ENCODE results near the gene SNCG. TPM values are rescaled to one million over a fixed set of nuclear protein-coding genes. Genes with fewer than 3 reads are reported as not detected.
"Not testable (repeated sequence)": the region's sequence is repeated elsewhere in the genome, so short reads cannot be mapped to it uniquely, and the experiment has no call there.

SNCG gene
- total RNA-seq, 1 experiment from 2014 or later: 5.5 TPM

- no peaks in the 10 kb centered on the region for H4K20me1 ChIP-seq (ENCODE audit: control insufficient read depth, insufficient read depth, insufficient read length)
- no peaks in the 10 kb centered on the region for H3K9me3 Mint-ChIP-seq
- no CpG with 5 or more reads among the region's 2 CpGs for WGBS (ENCODE audit: extremely low coverage, insufficient read length, low lambda C conversion rate)
- H3K23me2 ChIP-seq (ENCODE audit: insufficient read length, low read depth, low read length, poor library complexity, severe bottlenecking): no peaks in the 10 kb centered on the region
- no peaks in the 10 kb centered on the region for H3K79me1 ChIP-seq (ENCODE audit: insufficient read depth, low read depth, low read length, poor library complexity, severe bottlenecking)
- no peak overlapping the region for H3K4me2 ChIP-seq (ENCODE audit: insufficient read depth, insufficient read length, low read length)
- no peak overlapping the region for H3K18ac ChIP-seq (ENCODE audit: insufficient read length, low read depth, low read length)
- no peak overlapping the region for H2BK120ac ChIP-seq (ENCODE audit: low read depth, low read length, poor library complexity, severe bottlenecking)
- H3K4me1 ChIP-seq (ENCODE audit: insufficient read depth, low read length): no peaks in the 10 kb centered on the region
- no peak overlapping the region for H3K9ac ChIP-seq (ENCODE audit: extremely low read depth, insufficient read length, low read length)
- no peak overlapping the region for H3K23ac ChIP-seq (ENCODE audit: insufficient read length, low read depth, low read length)
- no peaks in the 10 kb centered on the region for H3K27me3 ChIP-seq (ENCODE audit: insufficient read depth, low read length)
- no peak overlapping the region for H3K56ac ChIP-seq (ENCODE audit: insufficient read length, low read depth, low read length)
- H3K79me2 ChIP-seq (ENCODE audit: insufficient read depth, low read length): no peaks in the 10 kb centered on the region
- H2BK5ac ChIP-seq (ENCODE audit: insufficient read length, low read length): no peak overlapping the region
- no peak overlapping the region for H3T11ph ChIP-seq (ENCODE audit: low read length)
- H4K8ac ChIP-seq (replicated peaks; ENCODE audit: insufficient read length, low read depth, low read length): no peak overlapping the region
- no peak overlapping the region for H3K4ac ChIP-seq (ENCODE audit: low read depth, low read length)
- no peak overlapping the region for H2AK5ac ChIP-seq (ENCODE audit: insufficient read length, low read length)
- H3K4me3 Mint-ChIP-seq: no peak overlapping the region
- H3K27ac Mint-ChIP-seq: no peak overlapping the region
- TF ChIP-seq CTCF (conservative IDR thresholded peaks at IDR 0.05): no peak
- no peak overlapping the region for H4K5ac ChIP-seq (ENCODE audit: insufficient read length, low read depth, low read length)
- no peak overlapping the region for H2BK15ac ChIP-seq (ENCODE audit: low read depth, low read length)
- DNase-seq: no peak
- H2AFZ ChIP-seq (ENCODE audit: low read length): no peak overlapping the region
- H3K9me3 ChIP-seq (ENCODE audit: control insufficient read depth, low read depth, low read length): no peaks in the 10 kb centered on the region
- H4K91ac ChIP-seq (ENCODE audit: insufficient read length, low read depth, low read length): no peak overlapping the region
- H3K4me1 Mint-ChIP-seq: no peaks in the 10 kb centered on the region
- no peak overlapping the region for H3K27ac ChIP-seq (ENCODE audit: insufficient read length, low read depth, low read length)
- H3K27me3 Mint-ChIP-seq (ENCODE audit: low read depth): no peaks in the 10 kb centered on the region
- H3K14ac ChIP-seq (ENCODE audit: insufficient read depth, low read length): no peak overlapping the region
- H2BK20ac ChIP-seq (ENCODE audit: low read depth, low read length, poor library complexity, severe bottlenecking): no peak overlapping the region
- H2BK12ac ChIP-seq (ENCODE audit: insufficient read length, low read depth, low read length): no peak overlapping the region
- no peaks in the 10 kb centered on the region for H3K36me3 Mint-ChIP-seq (ENCODE audit: insufficient read depth in 1 of 3, low read depth in 3 of 3)
These were observed 34.5 kb downstream of the SNCG start for GRCh38 chr10:86992929-86993328.

- H3K27ac ChIP-seq (ENCODE audit: insufficient read length, low read depth, low read length); H3K9me3 Mint-ChIP-seq; H3K27ac Mint-ChIP-seq; H3K4ac ChIP-seq (ENCODE audit: low read depth, low read length); H3K36me3 Mint-ChIP-seq (ENCODE audit: insufficient read depth in 1 of 3, low read depth in 3 of 3); H2BK12ac ChIP-seq (ENCODE audit: insufficient read length, low read depth, low read length); DNase-seq; H3K79me1 ChIP-seq (ENCODE audit: insufficient read depth, low read depth, low read length, poor library complexity, severe bottlenecking); H4K8ac ChIP-seq (replicated peaks; ENCODE audit: insufficient read length, low read depth, low read length); H3K23ac ChIP-seq (ENCODE audit: insufficient read length, low read depth, low read length); H2BK20ac ChIP-seq (ENCODE audit: low read depth, low read length, poor library complexity, severe bottlenecking); H4K5ac ChIP-seq (ENCODE audit: insufficient read length, low read depth, low read length); H3K9ac ChIP-seq (ENCODE audit: extremely low read depth, insufficient read length, low read length); H3K79me2 ChIP-seq (ENCODE audit: insufficient read depth, low read length); H2BK120ac ChIP-seq (ENCODE audit: low read depth, low read length, poor library complexity, severe bottlenecking); H2AFZ ChIP-seq (ENCODE audit: low read length); H3T11ph ChIP-seq (ENCODE audit: low read length); H3K4me1 Mint-ChIP-seq; H3K9me3 ChIP-seq (ENCODE audit: control insufficient read depth, low read depth, low read length); H3K56ac ChIP-seq (ENCODE audit: insufficient read length, low read depth, low read length); H4K20me1 ChIP-seq (ENCODE audit: control insufficient read depth, insufficient read depth, insufficient read length); H3K23me2 ChIP-seq (ENCODE audit: insufficient read length, low read depth, low read length, poor library complexity, severe bottlenecking); H3K14ac ChIP-seq (ENCODE audit: insufficient read depth, low read length); H2BK15ac ChIP-seq (ENCODE audit: low read depth, low read length); H3K4me3 Mint-ChIP-seq; H3K27me3 ChIP-seq (ENCODE audit: insufficient read depth, low read length); H2BK5ac ChIP-seq (ENCODE audit: insufficient read length, low read length); H4K91ac ChIP-seq (ENCODE audit: insufficient read length, low read depth, low read length); H3K18ac ChIP-seq (ENCODE audit: insufficient read length, low read depth, low read length); H3K4me1 ChIP-seq (ENCODE audit: insufficient read depth, low read length); H3K4me2 ChIP-seq (ENCODE audit: insufficient read depth, insufficient read length, low read length); H3K27me3 Mint-ChIP-seq (ENCODE audit: low read depth); H2AK5ac ChIP-seq (ENCODE audit: insufficient read length, low read length): not testable (repeated sequence)
- WGBS (ENCODE audit: extremely low coverage, insufficient read length, low lambda C conversion rate): no CpG with 5 or more reads among the region's 6 CpGs
These were observed 41.5 kb downstream of the SNCG start for GRCh38 chr10:86999802-87000403.
